ENCODE results near the gene GPD1. TPM values are rescaled to one million over a fixed set of nuclear protein-coding genes. Genes with fewer than 3 reads are reported as not detected.
A peak's percentile ranks its signal among the peaks of the same experiment; 100 is the strongest.

Gene GPD1
- total and polyA plus RNA-seq, 9 of the 15 experiments (the other 6 are each of a cell fraction or from before 2014, with no cell fraction given) = 0.13 to 1.00 (median 0.55) TPM

- TF ChIP-seq, protein P1, sequence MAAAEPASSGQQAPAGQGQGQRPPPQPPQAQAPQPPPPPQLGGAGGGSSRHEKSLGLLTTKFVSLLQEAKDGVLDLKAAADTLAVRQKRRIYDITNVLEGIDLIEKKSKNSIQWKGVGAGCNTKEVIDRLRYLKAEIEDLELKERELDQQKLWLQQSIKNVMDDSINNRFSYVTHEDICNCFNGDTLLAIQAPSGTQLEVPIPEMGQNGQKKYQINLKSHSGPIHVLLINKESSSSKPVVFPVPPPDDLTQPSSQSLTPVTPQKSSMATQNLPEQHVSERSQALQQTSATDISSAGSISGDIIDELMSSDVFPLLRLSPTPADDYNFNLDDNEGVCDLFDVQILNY (CRISPR knock-in tag; IDR thresholded peaks at IDR 0.05) = peak; percentile 60; the same call in 1 of the 2 replicates
- TF ChIP-seq ZNF696 (CRISPR knock-in tag; conservative IDR thresholded peaks at IDR 0.05) (no peak), MXI1 (IDR thresholded peaks at IDR 0.05; ENCODE audit: low read depth, low read length) (peak; percentile 68), POLR2AphosphoS5 (IDR thresholded peaks at IDR 0.05; ENCODE audit: control insufficient read depth, insufficient read depth, low read depth, low read length) (peak; percentile 54), ZBTB26 (CRISPR knock-in tag; IDR thresholded peaks at IDR 0.05) (no peak), HMGN3 (IDR thresholded peaks at IDR 0.05; ENCODE audit: borderline replicate concordance, extremely low read depth, insufficient read length, low read depth, low read length) (no peak), ZNF830 (CRISPR knock-in tag; IDR thresholded peaks at IDR 0.05) (peak; percentile 77; the same call in 1 of the 2 replicates), THAP12 (CRISPR knock-in tag; IDR thresholded peaks at IDR 0.05) (peak; percentile 59; the same call in 1 of the 2 replicates), XRCC5 (IDR thresholded peaks at IDR 0.05; ENCODE audit: low read depth, low read length) (peak; percentile 65), CBX1 (IDR thresholded peaks at IDR 0.05; ENCODE audit: low read depth) (no peak; the same call in 1 of the 2 replicates), RB1 (IDR thresholded peaks at IDR 0.05; ENCODE audit: low read depth) (peak; percentile 66; the same call in 1 of the 2 replicates), TSC22D4 (tag; IDR thresholded peaks at IDR 0.05) (no peak), E2F1 (CRISPR knock-in tag; IDR thresholded peaks at IDR 0.05) (no peak; the same call in 1 of the 2 replicates), POLR2B (IDR thresholded peaks at IDR 0.05; ENCODE audit: low read depth, partially characterized antibody) (peak; percentile 61), CBFB (CRISPR knock-in tag; IDR thresholded peaks at IDR 0.05) (peak; percentile 78; the same call in 1 of the 2 replicates)
- TF ChIP-seq, protein P2, sequence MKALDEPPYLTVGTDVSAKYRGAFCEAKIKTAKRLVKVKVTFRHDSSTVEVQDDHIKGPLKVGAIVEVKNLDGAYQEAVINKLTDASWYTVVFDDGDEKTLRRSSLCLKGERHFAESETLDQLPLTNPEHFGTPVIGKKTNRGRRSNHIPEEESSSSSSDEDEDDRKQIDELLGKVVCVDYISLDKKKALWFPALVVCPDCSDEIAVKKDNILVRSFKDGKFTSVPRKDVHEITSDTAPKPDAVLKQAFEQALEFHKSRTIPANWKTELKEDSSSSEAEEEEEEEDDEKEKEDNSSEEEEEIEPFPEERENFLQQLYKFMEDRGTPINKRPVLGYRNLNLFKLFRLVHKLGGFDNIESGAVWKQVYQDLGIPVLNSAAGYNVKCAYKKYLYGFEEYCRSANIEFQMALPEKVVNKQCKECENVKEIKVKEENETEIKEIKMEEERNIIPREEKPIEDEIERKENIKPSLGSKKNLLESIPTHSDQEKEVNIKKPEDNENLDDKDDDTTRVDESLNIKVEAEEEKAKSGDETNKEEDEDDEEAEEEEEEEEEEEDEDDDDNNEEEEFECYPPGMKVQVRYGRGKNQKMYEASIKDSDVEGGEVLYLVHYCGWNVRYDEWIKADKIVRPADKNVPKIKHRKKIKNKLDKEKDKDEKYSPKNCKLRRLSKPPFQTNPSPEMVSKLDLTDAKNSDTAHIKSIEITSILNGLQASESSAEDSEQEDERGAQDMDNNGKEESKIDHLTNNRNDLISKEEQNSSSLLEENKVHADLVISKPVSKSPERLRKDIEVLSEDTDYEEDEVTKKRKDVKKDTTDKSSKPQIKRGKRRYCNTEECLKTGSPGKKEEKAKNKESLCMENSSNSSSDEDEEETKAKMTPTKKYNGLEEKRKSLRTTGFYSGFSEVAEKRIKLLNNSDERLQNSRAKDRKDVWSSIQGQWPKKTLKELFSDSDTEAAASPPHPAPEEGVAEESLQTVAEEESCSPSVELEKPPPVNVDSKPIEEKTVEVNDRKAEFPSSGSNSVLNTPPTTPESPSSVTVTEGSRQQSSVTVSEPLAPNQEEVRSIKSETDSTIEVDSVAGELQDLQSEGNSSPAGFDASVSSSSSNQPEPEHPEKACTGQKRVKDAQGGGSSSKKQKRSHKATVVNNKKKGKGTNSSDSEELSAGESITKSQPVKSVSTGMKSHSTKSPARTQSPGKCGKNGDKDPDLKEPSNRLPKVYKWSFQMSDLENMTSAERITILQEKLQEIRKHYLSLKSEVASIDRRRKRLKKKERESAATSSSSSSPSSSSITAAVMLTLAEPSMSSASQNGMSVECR (CRISPR knock-in tag; IDR thresholded peaks at IDR 0.05) = peak; percentile 98
Measured at GRCh38 chr12:50111693-50112455, 8.1 kb downstream of the GPD1 start, which contains the start of gene COX14 (continued).
